Caco-2 (cell line): ENCODE measurements around the gene MGMT. TPM values are rescaled to one million over a fixed set of nuclear protein-coding genes. Genes with fewer than 3 reads are reported as not detected.

Experiments
- BruUV-seq: library from RNA; stranded (reverse); fragments of 400-500 nt; replicated peaks from 2 replicates; lab custom pipeline; 2021; lab: Mats Ljungman, UMichigan
- CTCF ChIA-PET: fragments of 300-600 bp; sonication (Branson Sonifier 250); formaldehyde crosslinking; loops from one replicate; lab custom pipeline; 2022; ENCODE audit warnings: antibody characterized with exemption; lab: Charles Lee
- POLR2A ChIA-PET: fragments of 300-600 bp; sonication (Branson Sonifier 250); formaldehyde crosslinking; loops from one replicate; lab custom pipeline; 2022; ENCODE audit warnings: antibody characterized with exemption; lab: Charles Lee
- DNase-seq, 2 experiments: peaks; one replicate each; pipeline versions ENCODE4 v3.0.0 to v3.0.0-alpha.2; 2020 to 2022
- H3K27me3 ChIP-seq: replicated peaks from 2 replicates; pipeline ENCODE4 v1.6.0; 2011; ENCODE audit warnings: low read length; ENCODE audit not compliant: control insufficient read depth, insufficient read depth
- H3K36me3 ChIP-seq: 2 replicates; pipeline ENCODE4 v1.5.1; 2011; ENCODE audit warnings: low read length; ENCODE audit not compliant: control insufficient read depth, insufficient read depth
- H3K4me1 ChIP-seq: fragments of 250-450 bp; sonication (Bioruptor Pico); 2 replicates; pipeline ENCODE4 v1.5.1; 2020; ENCODE audit warnings: mild to moderate bottlenecking
- H3K4me3 ChIP-seq: 2 replicates; pipeline ENCODE4 v1.5.1; 2011; ENCODE audit warnings: low read depth, mild to moderate bottlenecking, control low read depth, low read length
- H3K9me3 ChIP-seq: fragments of 250-450 bp; sonication (Bioruptor Pico); 2 replicates; pipeline ENCODE4 v1.5.1; 2020; ENCODE audit warnings: mild to moderate bottlenecking, moderate library complexity
- H3K27ac Mint-ChIP-seq: one replicate; pipeline ENCODE4 v1.8.0; 2022; ENCODE audit warnings: mixed read lengths; ENCODE audit not compliant: unreplicated experiment
- H3K27me3 Mint-ChIP-seq: one replicate; pipeline ENCODE4 v1.8.0; 2022; ENCODE audit warnings: mixed read lengths; ENCODE audit not compliant: insufficient read depth, unreplicated experiment
- H3K36me3 Mint-ChIP-seq: one replicate; pipeline ENCODE4 v1.8.0; 2022; ENCODE audit warnings: mild to moderate bottlenecking, mixed read lengths; ENCODE audit not compliant: insufficient read depth, unreplicated experiment
- H3K4me1 Mint-ChIP-seq: one replicate; pipeline ENCODE4 v1.8.0; 2022; ENCODE audit warnings: low read depth, mixed read lengths; ENCODE audit not compliant: unreplicated experiment
- H3K4me3 Mint-ChIP-seq: one replicate; pipeline ENCODE4 v1.8.0; 2022; ENCODE audit warnings: mild to moderate bottlenecking, moderate library complexity, mixed read lengths; ENCODE audit not compliant: unreplicated experiment
- H3K9me3 Mint-ChIP-seq: one replicate; pipeline ENCODE4 v1.8.0; 2022; ENCODE audit warnings: mixed read lengths; ENCODE audit not compliant: unreplicated experiment
- CTCF ChIP-seq, 2 experiments: fragments of 200-600 bp in 1 of 2; IDR thresholded peaks; 1 replicate in 1 of 2; 2 replicates in 1 of 2; pipeline versions ENCODE4 v1.5.1 to v1.8.0; 2011 to 2022; ENCODE audit warnings: antibody characterized with exemption in 1 of 2, control low read depth in 1 of 2, inconsistent platforms in 1 of 2, low read depth in 1 of 2, low read length in 1 of 2, mild to moderate bottlenecking in 1 of 2, moderate library complexity in 1 of 2; ENCODE audit not compliant: insufficient read depth in 1 of 2, severe bottlenecking in 1 of 2, unreplicated experiment in 1 of 2
- intact Hi-C: fragments of 100-400 bp; cut with micrococcal nuclease; formaldehyde crosslinking; loops from one replicate; pipeline ENCODE4 v1.10.0; 2022; ENCODE audit not compliant: unreplicated experiment
- total RNA-seq: library from RNA; stranded (reverse); gene quantifications from 2 replicates; pipeline ENCODE4 v1.2.3, GENCODE V29; 2022

Gene MGMT
- total RNA-seq, 1 experiment from 2014 or later = 57.0 TPM

GRCh38 chr10:129440247-129440646 lies 26.8 kb upstream of the MGMT start:
- H3K4me3 ChIP-seq = no peak overlapping the region
- H3K4me1 ChIP-seq = peaks cover 8% of the 10 kb centered on the region; the same call in 1 of the 2 replicates
- Mint-ChIP-seq H3K4me1 (peaks cover 5% of the 10 kb centered on the region), H3K27me3 (no peaks in the 10 kb centered on the region), H3K9me3 (peaks cover 7% of the 10 kb centered on the region), H3K4me3 (no peak overlapping the region), H3K27ac (no peak overlapping the region), H3K36me3 (no peaks in the 10 kb centered on the region)
- DNase-seq = no peak
- intact Hi-C loops = no loop called here
- H3K9me3 ChIP-seq = no peaks in the 10 kb centered on the region
- no peak for TF ChIP-seq CTCF (IDR thresholded peaks at IDR 0.05; ENCODE audit: insufficient read depth in 1 of 2, low read depth in 1 of 2, low read length in 1 of 2, severe bottlenecking in 1 of 2, unreplicated experiment in 1 of 2)
- ChIA-PET CTCF (no interaction called here), POLR2A (no interaction called here)
- H3K27me3 ChIP-seq = no peaks in the 10 kb centered on the region
- no peaks in the 10 kb centered on the region for H3K36me3 ChIP-seq
- BruUV-seq = no TSS peak

GRCh38 chr10:129440722-129441316 lies 26.2 kb upstream of the MGMT start:
- POLR2A ChIA-PET = no interaction called here
- Histone ChIP-seq H3K36me3 (no peaks in the 10 kb centered on the region), H3K27me3 (no peaks in the 10 kb centered on the region), H3K4me1 (peaks cover 8% of the 10 kb centered on the region; the same call in 1 of the 2 replicates), H3K9me3 (no peaks in the 10 kb centered on the region), H3K4me3 (no peak overlapping the region)
- no peak overlapping the region for H3K4me3 Mint-ChIP-seq
- DNase-seq = no peak
- no peak for TF ChIP-seq CTCF (IDR thresholded peaks at IDR 0.05; ENCODE audit: insufficient read depth in 1 of 2, low read depth in 1 of 2, low read length in 1 of 2, severe bottlenecking in 1 of 2, unreplicated experiment in 1 of 2)
- peaks cover 5% of the 10 kb centered on the region for H3K4me1 Mint-ChIP-seq
- peaks cover under 1% of the 10 kb centered on the region for H3K9me3 Mint-ChIP-seq
- H3K36me3 Mint-ChIP-seq = no peaks in the 10 kb centered on the region
- CTCF ChIA-PET = no interaction called here
- no TSS peak for BruUV-seq
- H3K27me3 Mint-ChIP-seq = no peaks in the 10 kb centered on the region
- H3K27ac Mint-ChIP-seq = no peak overlapping the region
- intact Hi-C loops = no loop called here

- no peak overlapping the region for H3K4me3 ChIP-seq
- no TSS peak for BruUV-seq
- intact Hi-C loops = no loop called here
- no peak for DNase-seq
- H3K27ac Mint-ChIP-seq = no peak overlapping the region
- H3K4me1 ChIP-seq = peaks cover 8% of the 10 kb centered on the region; the same call in 1 of the 2 replicates
- no peaks in the 10 kb centered on the region for H3K36me3 Mint-ChIP-seq
- ChIA-PET CTCF (no interaction called here), POLR2A (no interaction called here)
- H3K9me3 Mint-ChIP-seq = no peaks in the 10 kb centered on the region
- H3K36me3 ChIP-seq = no peaks in the 10 kb centered on the region
- H3K4me1 Mint-ChIP-seq = peaks cover 9% of the 10 kb centered on the region
- H3K27me3 Mint-ChIP-seq = no peaks in the 10 kb centered on the region
- H3K4me3 Mint-ChIP-seq = no peak overlapping the region
- H3K9me3 ChIP-seq = no peaks in the 10 kb centered on the region
- no peak for TF ChIP-seq CTCF (IDR thresholded peaks at IDR 0.05; ENCODE audit: insufficient read depth in 1 of 2, low read depth in 1 of 2, low read length in 1 of 2, severe bottlenecking in 1 of 2, unreplicated experiment in 1 of 2)
- H3K27me3 ChIP-seq = no peaks in the 10 kb centered on the region
Observed at GRCh38 chr10:129441372-129442009, 25.6 kb upstream of the MGMT start.
